ENCODE results near the gene GAPDHS.

GRCh38 chr19:35495107-35496064 is 37.9 kb upstream of the GAPDHS start:
- no peak for TF ChIP-seq EZH2 (IDR thresholded peaks at IDR 0.05; ENCODE audit: insufficient read depth, poor library complexity, severe bottlenecking)
- no peak for TF ChIP-seq EZH2phosphoT487 (IDR thresholded peaks at IDR 0.05; ENCODE audit: insufficient read depth, low read depth)

Measured in GM23248 (cell line).